ENCODE results near the gene ADAD2. TPM values are rescaled to one million over a fixed set of nuclear protein-coding genes. Genes with fewer than 3 reads are reported as not detected.

ADAD2 gene
- total and polyA plus RNA-seq, 2 donors (not counting 3 experiments of a cell fraction or from before 2014, with no cell fraction given), result 0.04 TPM; not detected in 1

GRCh38 chr16:84199097-84199496 lies 8.1 kb downstream of the ADAD2 start:
- Histone ChIP-seq H3K9me3 (replicated peaks; ENCODE audit: control insufficient read depth, insufficient read depth, low read length) (no peaks in the 10 kb centered on the region), H3K9me1 (replicated peaks; ENCODE audit: control insufficient read depth, extremely low read depth, insufficient read depth, low read length) (no peaks in the 10 kb centered on the region), H3K4me2 (ENCODE audit: insufficient read depth, low read length) (no peak overlapping the region), H3K27ac (ENCODE audit: insufficient read depth, low read depth, low read length) (no peak overlapping the region), H3K79me2 (ENCODE audit: control insufficient read depth, insufficient read depth, low read length) (no peaks in the 10 kb centered on the region), H3K9ac (replicated peaks; ENCODE audit: extremely low read depth, insufficient read depth, low read length) (no peak overlapping the region), H3K27me3 (ENCODE audit: control insufficient read depth in 2 of 2, insufficient read depth in 2 of 2, low read length in 2 of 2) (no peaks in the 10 kb centered on the region), H4K20me1 (replicated peaks; ENCODE audit: control insufficient read depth, extremely low read depth, insufficient read depth, low read length) (no peaks in the 10 kb centered on the region), H3K4me3 (replicated peaks in 1 of 3; ENCODE audit: insufficient read depth in 1 of 3, low read depth in 1 of 3, low read length in 3 of 3) (no peak overlapping the region), H2AFZ (ENCODE audit: low read depth, low read length) (no peak overlapping the region), H3K4me1 (ENCODE audit: control insufficient read depth, extremely low read depth, insufficient read depth, low read length) (no peaks in the 10 kb centered on the region), H3K36me3 (ENCODE audit: control insufficient read depth in 2 of 2, extremely low read depth in 1 of 2, insufficient read depth in 2 of 2, low read length in 2 of 2) (no peaks in the 10 kb centered on the region)
- BruUV-seq (replicated peaks), result no TSS peak
- TF ChIP-seq MAX (IDR thresholded peaks at IDR 0.05; ENCODE audit: insufficient read depth, insufficient read length), result no peak
- no peak for TF ChIP-seq MYC (IDR thresholded peaks at IDR 0.05; ENCODE audit: low read depth, low read length)
- TF ChIP-seq POLR2AphosphoS5 (IDR thresholded peaks at IDR 0.05; ENCODE audit: insufficient read depth, low read depth, low read length), result no peak
- TF ChIP-seq JUN (IDR thresholded peaks at IDR 0.05; ENCODE audit: borderline replicate concordance, insufficient read depth, insufficient read length, low read depth), result no peak
- TF ChIP-seq FOS (IDR thresholded peaks at IDR 0.05; ENCODE audit: borderline replicate concordance, insufficient read depth, low read length), result no peak
- TF ChIP-seq POLR2A (IDR thresholded peaks at IDR 0.05; ENCODE audit: low read depth, low read length), result no peak
- no peak for TF ChIP-seq EZH2 (IDR thresholded peaks at IDR 0.05; ENCODE audit: borderline replicate concordance, low read depth, low read length, severe bottlenecking)
- TF ChIP-seq CTCF (IDR thresholded peaks at IDR 0.05; ENCODE audit: extremely low read depth in 1 of 2, insufficient read depth in 1 of 2, low read depth in 1 of 2, low read length in 2 of 2), result no peak
- no peak for TF ChIP-seq GATA2 (IDR thresholded peaks at IDR 0.05; ENCODE audit: insufficient read depth, insufficient read length, low read depth, low read length)
- dilution Hi-C loops (cut with MboI; ENCODE audit: extremely low pct_ligation_motif_present, low sequenced_read_pairs), result no loop called here
- CTCF ChIA-PET, result interaction anchor here (1.3 kb wide), 2 partner anchors 12 to 15 kb away, joined by 3 to 5 read pairs; partner anchors contain the start of gene TAF1C
- no peak for DNase-seq (ENCODE audit: low read depth, low spot score)
- POLR2A ChIA-PET, result no interaction called here
- intact Hi-C loops (cut with micrococcal nuclease), result no loop called here
- FAIRE-seq, result no peak
